ENCODE data around the gene SFMBT1.

SFMBT1 gene

GRCh38 chr3:52886049-52886730 lies 159.7 kb downstream of the SFMBT1 start:
- DNase-seq (ENCODE audit: low read depth in 3 of 3), result no peak

GRCh38 chr3:52882377-52882776 lies 163.5 kb downstream of the SFMBT1 start:
- no peak for DNase-seq (ENCODE audit: low read depth in 3 of 3)

GRCh38 chr3:52881871-52882270 lies 164.0 kb downstream of the SFMBT1 start:
- DNase-seq (ENCODE audit: low read depth in 3 of 3), result no peak

GRCh38 chr3:52880474-52880873 lies 165.4 kb downstream of the SFMBT1 start:
- no peak for DNase-seq (ENCODE audit: low read depth in 3 of 3)

GRCh38 chr3:52880047-52880446 lies 165.8 kb downstream of the SFMBT1 start:
- DNase-seq (ENCODE audit: low read depth in 3 of 3), result no peak

GRCh38 chr3:52879581-52879980 lies 166.3 kb downstream of the SFMBT1 start:
- DNase-seq (ENCODE audit: low read depth in 3 of 3), result no peak

GRCh38 chr3:52879090-52879489 lies 166.8 kb downstream of the SFMBT1 start:
- DNase-seq (ENCODE audit: low read depth in 3 of 3), result no peak

- DNase-seq (ENCODE audit: low read depth in 3 of 3), result no peak
Observed at GRCh38 chr3:52877085-52877484, 168.8 kb downstream of the SFMBT1 start.

GRCh38 chr3:52874864-52875587 lies 170.8 kb downstream of the SFMBT1 start:
- no peak for DNase-seq (ENCODE audit: low read depth in 3 of 3)

- no peak for DNase-seq (ENCODE audit: low read depth in 3 of 3)
Observed at GRCh38 chr3:52874160-52874701, 171.6 kb downstream of the SFMBT1 start.

- DNase-seq (ENCODE audit: low read depth in 3 of 3), result no peak
Observed at GRCh38 chr3:52873433-52874159, 172.3 kb downstream of the SFMBT1 start.

GRCh38 chr3:52872245-52872644 lies 173.6 kb downstream of the SFMBT1 start:
- no peak for DNase-seq (ENCODE audit: low read depth in 3 of 3)

GRCh38 chr3:52871761-52872160 lies 174.1 kb downstream of the SFMBT1 start:
- no peak for DNase-seq (ENCODE audit: low read depth in 3 of 3)

- DNase-seq (ENCODE audit: low read depth in 3 of 3), result no peak
Observed at GRCh38 chr3:52870471-52870870, 175.4 kb downstream of the SFMBT1 start.

GRCh38 chr3:52866427-52866826 lies 179.4 kb downstream of the SFMBT1 start:
- DNase-seq (ENCODE audit: low read depth in 3 of 3), result no peak

- DNase-seq (ENCODE audit: low read depth in 3 of 3), result no peak
Observed at GRCh38 chr3:52865994-52866393, 179.9 kb downstream of the SFMBT1 start.

GRCh38 chr3:52860424-52860768 lies 185.5 kb downstream of the SFMBT1 start:
- DNase-seq (ENCODE audit: low read depth in 3 of 3), result no peak

GRCh38 chr3:52859686-52860423 lies 186.0 kb downstream of the SFMBT1 start:
- no peak for DNase-seq (ENCODE audit: low read depth in 3 of 3)

- DNase-seq (ENCODE audit: low read depth in 3 of 3), result no peak
Observed at GRCh38 chr3:52857864-52858263, 188.0 kb downstream of the SFMBT1 start.

GRCh38 chr3:52857133-52857532 lies 188.7 kb downstream of the SFMBT1 start:
- DNase-seq (ENCODE audit: low read depth in 3 of 3), result no peak

GRCh38 chr3:52856666-52857065 lies 189.2 kb downstream of the SFMBT1 start:
- no peak for DNase-seq (ENCODE audit: low read depth in 3 of 3)

GRCh38 chr3:52854013-52854412 lies 191.9 kb downstream of the SFMBT1 start:
- DNase-seq (ENCODE audit: low read depth in 3 of 3), result no peak
